ENCODE results near the gene ADAMTSL2. TPM values are rescaled to one million over a fixed set of nuclear protein-coding genes. Genes with fewer than 3 reads are reported as not detected.

The ADAMTSL2 gene
- total RNA-seq, 1 donor from 2014 or later = not detected

GRCh38 chr9:133543772-133544467 lies 9.4 kb downstream of the ADAMTSL2 start:
- TF ChIP-seq CTCF (conservative IDR thresholded peaks at IDR 0.05; ENCODE audit: low read depth, low read length) = no peak
- DNase-seq (ENCODE audit: low read depth) = no peak
- no peak overlapping the region for H3K4me3 ChIP-seq (ENCODE audit: low read depth, low read length)

GRCh38 chr9:133545494-133546286 lies 11.2 kb downstream of the ADAMTSL2 start:
- TF ChIP-seq CTCF (conservative IDR thresholded peaks at IDR 0.05; ENCODE audit: low read depth, low read length) = no peak
- no peak overlapping the region for H3K4me3 ChIP-seq (ENCODE audit: low read depth, low read length)
- no peak for DNase-seq (ENCODE audit: low read depth)

GRCh38 chr9:133546287-133546680 lies 11.8 kb downstream of the ADAMTSL2 start:
- DNase-seq (ENCODE audit: low read depth) = no peak
- no peak overlapping the region for H3K4me3 ChIP-seq (ENCODE audit: low read depth, low read length)
- TF ChIP-seq CTCF (conservative IDR thresholded peaks at IDR 0.05; ENCODE audit: low read depth, low read length) = no peak

- TF ChIP-seq CTCF (conservative IDR thresholded peaks at IDR 0.05; ENCODE audit: low read depth, low read length) = no peak
- DNase-seq (ENCODE audit: low read depth) = no peak
- H3K4me3 ChIP-seq (ENCODE audit: low read depth, low read length) = no peak overlapping the region
Observed at GRCh38 chr9:133547116-133547515, 12.6 kb downstream of the ADAMTSL2 start.

GRCh38 chr9:133551446-133551845 lies 16.9 kb downstream of the ADAMTSL2 start:
- no peak overlapping the region for H3K4me3 ChIP-seq (ENCODE audit: low read depth, low read length)
- no peak for DNase-seq (ENCODE audit: low read depth)
- TF ChIP-seq CTCF (conservative IDR thresholded peaks at IDR 0.05; ENCODE audit: low read depth, low read length) = no peak

- H3K4me3 ChIP-seq (ENCODE audit: low read depth, low read length) = no peak overlapping the region
- TF ChIP-seq CTCF (conservative IDR thresholded peaks at IDR 0.05; ENCODE audit: low read depth, low read length) = no peak
- no peak for DNase-seq (ENCODE audit: low read depth)
Observed at GRCh38 chr9:133552236-133552635, 17.7 kb downstream of the ADAMTSL2 start.
